Epithelial cell of proximal tubule (primary cell): ENCODE measurements around the gene STK10. TPM values are rescaled to one million over a fixed set of nuclear protein-coding genes. Genes with fewer than 3 reads are reported as not detected.

Source experiments
- DNase-seq: peaks from one replicate; pipeline ENCODE4 v3.0.0-alpha.2; 2011; ENCODE audit warnings: low read depth
- H3K4me3 ChIP-seq: 2 replicates; pipeline ENCODE4 v1.5.1; 2011; ENCODE audit warnings: low read depth, mild to moderate bottlenecking, low read length
- CTCF ChIP-seq: conservative IDR thresholded peaks from 2 replicates; pipeline ENCODE4 v1.5.1; 2012; ENCODE audit warnings: low read depth, mild to moderate bottlenecking, low read length
- total RNA-seq: library from RNA; depleted of rRNA; stranded (reverse); fragments of >200 nt; gene quantifications from 2 replicates; pipeline ENCODE4 v1.2.3, GENCODE V29; 2015

Gene STK10
- total RNA-seq, 1 donor from 2014 or later, result 22.4 TPM

- TF ChIP-seq CTCF, result no peak
- no peak overlapping the region for H3K4me3 ChIP-seq
- no peak for DNase-seq
Observed at GRCh38 chr5:172129256-172129910, 58.6 kb downstream of the STK10 start.

- no peak for DNase-seq
- no peak for TF ChIP-seq CTCF
- H3K4me3 ChIP-seq, result no peak overlapping the region
Observed at GRCh38 chr5:172127581-172127980, 60.4 kb downstream of the STK10 start.

GRCh38 chr5:172123269-172123692, 64.7 kb downstream of the STK10 start:
- peak; percentile 48 for TF ChIP-seq CTCF
- H3K4me3 ChIP-seq, result no peak overlapping the region
- DNase-seq, result no peak

GRCh38 chr5:172119921-172120688, 67.9 kb downstream of the STK10 start:
- no peak overlapping the region for H3K4me3 ChIP-seq
- no peak for TF ChIP-seq CTCF
- no peak for DNase-seq

GRCh38 chr5:172118891-172119290, 69.1 kb downstream of the STK10 start:
- TF ChIP-seq CTCF, result no peak
- no peak overlapping the region for H3K4me3 ChIP-seq
- no peak for DNase-seq

- DNase-seq, result no peak
- H3K4me3 ChIP-seq, result no peak overlapping the region
- TF ChIP-seq CTCF, result no peak
Observed at GRCh38 chr5:172117977-172118701, 69.9 kb downstream of the STK10 start.
